GM21367 (cell line): Measurements from ENCODE around the gene PANX3.

Experiments used
- ATAC-seq: cut with Tn5 transposase; IDR thresholded peaks from one replicate; pipeline ENCODE4 v1.9.1; 2021; ENCODE audit not compliant: unreplicated experiment

The PANX3 gene

DNA sequence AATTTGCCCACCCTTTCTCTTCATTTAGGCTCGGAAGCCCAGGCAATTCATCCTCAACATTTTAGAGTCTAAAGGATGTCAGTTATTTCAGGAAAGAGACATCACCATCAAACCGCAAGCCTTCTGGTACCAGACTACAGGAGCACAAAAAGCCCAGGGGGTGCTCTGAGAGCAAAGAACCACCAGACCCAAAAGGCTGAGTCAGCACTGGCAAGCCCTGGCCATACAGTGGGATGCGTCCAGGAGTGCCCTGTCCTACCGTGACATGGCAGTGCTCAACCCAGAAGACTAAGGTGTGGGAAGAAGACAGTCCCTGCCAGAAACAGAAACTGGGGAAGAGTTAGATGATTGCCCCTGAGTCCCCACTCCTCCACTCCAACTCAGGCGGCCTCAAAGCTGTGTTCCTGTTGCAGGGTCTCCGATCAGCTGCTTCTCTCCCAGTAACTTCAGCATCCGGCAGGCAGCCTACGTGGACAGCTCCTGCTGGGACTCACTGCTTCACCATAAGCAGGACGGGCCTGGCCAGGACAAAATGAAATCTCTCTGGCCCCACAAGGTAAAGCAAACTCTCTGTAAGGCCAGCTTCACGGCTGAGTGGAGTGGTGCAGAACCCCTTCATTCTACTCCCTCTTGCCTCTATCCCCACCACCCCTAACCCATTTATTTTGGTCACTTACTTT, 1.5 kb downstream of the PANX3 start:
- no peak for ATAC-seq

DNA sequence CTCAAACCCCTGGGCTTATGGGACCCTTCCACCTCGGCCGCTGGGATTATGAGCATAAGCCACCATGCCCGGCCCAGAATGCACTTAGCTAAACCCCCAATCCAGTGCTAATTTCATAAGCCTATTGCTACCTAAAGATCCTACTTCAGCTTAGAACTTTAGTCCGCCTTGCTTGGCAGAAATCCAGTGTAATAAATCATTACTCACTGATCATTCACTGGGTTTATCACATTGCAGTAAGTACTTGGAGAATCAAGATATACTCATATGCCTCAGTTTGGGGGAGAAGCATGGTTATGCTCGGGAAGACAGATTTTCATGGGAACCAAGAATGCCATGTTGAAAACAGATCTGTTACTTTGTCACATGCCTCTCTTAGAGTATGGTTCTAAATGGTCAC, 7.6 kb downstream of the PANX3 start:
- no peak for ATAC-seq

DNA sequence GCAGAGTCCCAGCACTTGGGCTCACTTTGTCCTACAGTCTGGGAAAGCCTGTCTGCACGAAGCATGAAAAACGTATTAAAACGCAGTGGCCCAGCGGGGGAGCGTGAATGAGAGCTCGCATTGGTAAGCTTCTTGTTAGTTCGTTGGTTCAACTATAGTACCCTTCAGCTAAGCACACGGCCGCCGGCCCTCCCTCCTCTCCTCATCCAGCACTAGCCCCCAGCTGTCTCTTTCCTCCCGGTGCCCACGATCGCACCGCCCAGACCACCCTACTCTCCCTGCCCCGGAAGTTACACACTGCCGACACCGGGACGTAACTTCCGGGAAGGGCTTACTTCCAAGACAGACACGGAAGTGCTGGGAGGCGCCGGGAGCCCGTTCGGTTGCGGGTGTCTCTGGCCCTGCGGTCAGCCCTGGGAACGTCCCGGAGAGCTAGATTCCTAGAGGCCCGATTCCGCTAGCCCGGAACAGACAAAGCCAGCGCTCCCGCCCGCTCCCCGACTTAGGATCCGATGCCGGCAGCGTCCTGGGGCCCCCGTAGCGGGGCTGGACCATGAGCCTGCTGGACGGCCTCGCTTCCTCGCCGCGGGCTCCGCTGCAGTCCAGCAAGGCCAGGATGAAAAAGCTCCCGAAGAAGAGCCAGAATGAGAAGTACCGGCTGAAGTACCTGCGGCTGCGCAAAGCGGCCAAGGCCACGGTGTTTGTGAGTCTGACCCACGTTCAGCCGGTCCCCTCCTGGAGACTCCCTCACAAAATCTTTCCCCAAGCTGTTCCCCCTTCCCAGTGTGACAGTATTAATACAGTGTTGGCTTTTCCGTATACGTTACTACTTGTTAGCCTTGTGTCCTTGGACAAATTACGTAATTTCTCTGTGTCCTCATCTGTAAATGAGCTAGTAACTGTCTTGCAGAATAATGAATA, 11.6 kb downstream of the PANX3 start, which contains the start of gene TBRG1:
TSS of gene TBRG1 (plus strand) at position 334 of the 921 bp plus-strand sequence. CDS start at position 554, 220 bp downstream.
- ATAC-seq: peak; percentile 99

- ATAC-seq: no peak
These were observed 12.8 kb downstream of the PANX3 start for GRCh38 chr11:124623861-124624525.

GRCh38 chr11:124625504-124626168, 14.4 kb downstream of the PANX3 start:
- ATAC-seq: no peak

DNA sequence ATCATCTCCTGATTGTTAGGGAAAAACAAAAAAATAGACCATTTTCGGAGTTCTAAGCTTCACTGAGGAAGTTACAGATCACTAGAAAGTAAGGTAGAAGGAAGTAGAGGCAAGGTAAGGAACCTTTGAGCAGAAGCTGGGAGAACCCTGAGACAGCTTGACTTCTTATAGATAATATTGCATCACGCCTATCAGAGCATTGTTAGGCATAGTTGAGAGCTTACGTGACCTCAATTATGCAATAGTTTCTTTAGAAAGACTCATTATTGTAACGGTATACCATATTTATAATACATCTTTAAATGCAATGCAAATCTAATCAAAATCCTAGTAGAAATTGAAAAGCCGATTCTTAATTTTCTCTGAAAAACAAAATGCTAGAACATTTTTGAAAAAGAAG, 16.3 kb downstream of the PANX3 start:
- no peak for ATAC-seq

DNA sequence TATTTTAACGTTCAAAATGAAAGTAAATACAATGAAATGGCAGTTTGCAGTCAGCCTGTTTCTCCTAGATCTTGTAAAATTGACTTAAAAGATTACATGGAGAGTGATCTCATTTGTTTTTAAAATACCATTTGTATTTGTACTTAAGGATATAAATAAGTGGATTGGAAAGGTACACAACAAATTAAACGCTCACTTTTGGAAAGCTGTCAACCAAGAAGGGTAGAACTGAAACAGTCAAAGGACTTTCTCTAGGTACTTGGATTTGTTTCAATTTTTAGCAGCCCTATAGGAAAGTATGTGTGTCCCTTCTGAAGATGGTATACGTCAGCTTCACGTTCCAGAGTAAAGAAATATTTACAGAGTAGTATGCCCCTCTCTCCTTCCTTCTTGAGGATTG, 18.7 kb downstream of the PANX3 start:
- no peak for ATAC-seq

DNA sequence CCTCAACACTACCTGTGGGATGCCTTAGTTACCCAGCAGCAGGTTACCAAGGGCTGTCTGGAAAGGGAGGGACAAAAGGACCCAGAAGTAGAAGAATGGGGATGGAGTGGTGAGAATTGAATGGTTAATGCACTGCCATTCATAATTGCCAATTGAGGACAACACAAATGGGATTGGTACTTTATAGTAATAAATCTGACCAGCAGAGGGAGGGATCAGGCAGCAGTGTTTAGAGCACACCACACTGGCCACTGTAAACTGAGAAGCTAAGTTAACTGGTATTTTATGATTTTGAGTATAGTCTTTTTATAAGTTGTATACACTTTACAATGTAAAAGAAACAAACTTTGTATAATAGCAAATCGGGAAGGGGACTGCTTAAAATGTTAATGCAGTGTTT, 22.1 kb downstream of the PANX3 start:
- ATAC-seq: no peak

- ATAC-seq: no peak
These were observed 24.7 kb downstream of the PANX3 start for GRCh38 chr11:124635932-124636331.

DNA sequence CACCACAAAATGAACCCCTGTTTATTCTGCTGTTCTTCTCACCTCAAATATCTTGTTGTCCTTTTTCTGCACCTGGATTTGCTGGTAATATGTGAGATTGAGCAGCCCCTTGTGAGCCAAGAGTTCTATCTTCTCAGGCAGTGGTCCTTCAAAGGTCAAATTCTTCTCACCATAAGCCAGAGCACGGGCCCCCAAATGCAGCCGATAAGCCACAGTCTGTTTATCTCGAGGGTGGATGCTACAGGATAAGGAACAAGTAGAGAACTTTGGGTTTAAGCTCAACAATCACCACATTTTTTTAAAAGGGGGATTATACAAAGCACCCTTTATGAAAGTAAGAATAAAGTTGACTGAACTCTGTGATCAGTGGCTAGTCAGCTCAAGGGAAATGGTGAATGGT, 27.3 kb downstream of the PANX3 start:
- ATAC-seq: no peak

DNA sequence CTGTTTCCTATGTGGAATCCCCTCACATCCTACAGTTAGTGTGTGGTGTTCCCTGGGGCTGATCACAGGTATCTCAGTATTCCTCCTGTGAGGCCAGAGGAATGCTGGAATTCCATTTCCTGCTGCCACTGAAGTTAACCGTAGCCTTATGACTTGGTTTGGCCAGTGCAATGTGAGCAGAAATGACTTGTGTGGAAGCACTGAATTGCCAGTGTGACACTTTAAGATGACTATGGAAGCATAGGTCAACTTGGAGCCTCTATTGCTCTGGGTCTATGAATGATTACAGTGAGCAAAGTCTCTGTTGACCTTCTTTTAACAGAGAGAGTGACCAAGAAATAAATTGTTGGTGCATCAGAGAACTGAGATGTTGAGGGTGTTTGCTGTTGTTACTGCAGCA, 28.0 kb downstream of the PANX3 start:
- no peak for ATAC-seq

- ATAC-seq: no peak
These were observed 29.4 kb downstream of the PANX3 start for GRCh38 chr11:124640666-124641065.

GRCh38 chr11:124642628-124643027, 31.4 kb downstream of the PANX3 start:
- no peak for ATAC-seq

DNA sequence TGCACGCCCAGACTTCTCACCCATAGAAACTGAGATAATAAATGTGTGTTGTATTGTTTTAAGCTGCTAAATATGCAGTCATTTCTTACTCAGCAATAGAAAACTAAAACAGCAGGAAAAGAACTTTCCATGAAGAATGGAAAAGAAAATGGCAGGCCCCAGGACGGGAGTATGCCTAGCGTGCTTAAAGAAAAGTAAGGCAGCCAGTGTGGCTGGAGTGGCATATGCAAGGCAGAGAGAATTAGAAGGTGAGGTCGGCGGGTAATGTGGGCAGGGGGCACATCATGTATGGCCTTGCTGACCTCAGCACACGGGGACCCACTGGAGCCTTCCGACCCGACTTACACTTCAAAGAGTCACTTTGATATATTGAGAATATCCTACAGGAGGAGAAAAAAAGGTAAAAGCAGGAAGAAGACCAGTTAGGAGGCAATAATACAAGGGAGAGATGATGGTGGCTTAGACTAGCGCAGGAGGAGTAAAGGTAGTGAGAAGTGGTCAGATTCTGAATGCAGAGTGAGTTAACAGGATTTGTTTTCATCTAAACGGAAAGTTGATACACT, 31.9 kb downstream of the PANX3 start:
- no peak for ATAC-seq

DNA sequence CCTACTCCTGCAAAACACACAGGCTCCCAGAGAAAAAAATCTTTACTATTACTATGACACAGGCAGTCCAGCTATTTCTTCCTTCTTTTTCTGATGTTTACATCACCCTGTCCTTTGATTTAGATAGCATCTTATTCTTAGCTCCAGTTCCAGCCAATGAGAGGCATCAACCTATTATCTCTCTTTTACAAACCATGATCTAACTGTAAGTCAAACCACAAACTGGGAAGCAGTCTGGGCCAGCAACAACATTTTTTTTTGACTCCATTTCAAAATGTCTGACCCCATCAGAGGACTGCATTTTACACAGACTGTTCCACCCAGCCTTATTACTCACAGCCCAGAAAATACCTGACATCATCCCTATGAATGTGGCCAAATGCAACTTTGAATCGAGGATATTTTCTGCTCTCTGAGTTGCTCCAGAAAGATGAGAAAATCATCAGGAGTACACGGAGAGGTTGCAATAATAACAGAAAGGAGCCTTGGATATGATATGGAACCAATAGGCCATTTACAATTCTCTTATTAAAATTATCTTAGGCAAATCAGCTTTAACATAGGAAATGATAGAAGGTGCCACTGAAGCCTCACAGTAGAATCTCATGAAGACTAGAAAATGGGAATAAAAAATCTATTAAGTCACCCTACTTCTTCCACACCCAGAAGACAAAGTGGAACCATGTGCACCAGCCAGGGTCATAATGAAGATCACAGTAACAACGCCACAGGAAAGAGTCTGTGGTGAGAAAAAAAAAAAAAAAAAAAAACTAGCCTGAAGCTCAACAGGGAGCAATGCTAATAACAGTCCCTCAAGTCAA, 32.6 kb downstream of the PANX3 start:
- ATAC-seq: no peak

- peak; percentile 60 for ATAC-seq
These were observed 33.4 kb downstream of the PANX3 start for GRCh38 chr11:124644426-124645280.

DNA sequence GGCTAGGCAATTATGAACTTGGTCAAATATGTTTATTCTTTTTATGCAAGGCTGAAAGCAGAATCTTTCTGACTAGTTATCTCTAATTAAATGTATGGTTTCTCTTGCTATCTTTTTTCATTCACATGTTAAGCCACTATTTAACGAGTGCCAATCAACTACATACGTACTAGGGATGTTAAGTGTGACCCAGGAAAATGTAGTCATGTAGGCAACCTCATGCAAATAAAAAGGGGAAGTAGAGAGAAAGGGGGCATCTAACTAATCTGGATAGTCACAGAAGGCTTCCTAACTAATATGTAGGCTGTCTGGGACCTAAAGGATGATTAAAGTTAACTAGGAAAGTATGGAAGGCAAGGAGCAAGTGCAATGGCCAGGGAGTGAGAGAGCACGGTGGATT, 34.9 kb downstream of the PANX3 start:
- ATAC-seq: no peak

GRCh38 chr11:124648610-124649009, 37.4 kb downstream of the PANX3 start:
- ATAC-seq: no peak
